Activated CD8-positive, alpha-beta memory T cell treated with anti-CD3 and anti-CD28 coated beads, Interleukin-2, amount 50 U/mL, for 1 hour (primary cell): Measurements from ENCODE around the gene PTPMT1.

Experiments
- DNase-seq: peaks from one replicate; pipeline ENCODE4 v3.0.0-alpha.2; 2020; ENCODE audit errors: extremely low read depth

PTPMT1 gene

DNA sequence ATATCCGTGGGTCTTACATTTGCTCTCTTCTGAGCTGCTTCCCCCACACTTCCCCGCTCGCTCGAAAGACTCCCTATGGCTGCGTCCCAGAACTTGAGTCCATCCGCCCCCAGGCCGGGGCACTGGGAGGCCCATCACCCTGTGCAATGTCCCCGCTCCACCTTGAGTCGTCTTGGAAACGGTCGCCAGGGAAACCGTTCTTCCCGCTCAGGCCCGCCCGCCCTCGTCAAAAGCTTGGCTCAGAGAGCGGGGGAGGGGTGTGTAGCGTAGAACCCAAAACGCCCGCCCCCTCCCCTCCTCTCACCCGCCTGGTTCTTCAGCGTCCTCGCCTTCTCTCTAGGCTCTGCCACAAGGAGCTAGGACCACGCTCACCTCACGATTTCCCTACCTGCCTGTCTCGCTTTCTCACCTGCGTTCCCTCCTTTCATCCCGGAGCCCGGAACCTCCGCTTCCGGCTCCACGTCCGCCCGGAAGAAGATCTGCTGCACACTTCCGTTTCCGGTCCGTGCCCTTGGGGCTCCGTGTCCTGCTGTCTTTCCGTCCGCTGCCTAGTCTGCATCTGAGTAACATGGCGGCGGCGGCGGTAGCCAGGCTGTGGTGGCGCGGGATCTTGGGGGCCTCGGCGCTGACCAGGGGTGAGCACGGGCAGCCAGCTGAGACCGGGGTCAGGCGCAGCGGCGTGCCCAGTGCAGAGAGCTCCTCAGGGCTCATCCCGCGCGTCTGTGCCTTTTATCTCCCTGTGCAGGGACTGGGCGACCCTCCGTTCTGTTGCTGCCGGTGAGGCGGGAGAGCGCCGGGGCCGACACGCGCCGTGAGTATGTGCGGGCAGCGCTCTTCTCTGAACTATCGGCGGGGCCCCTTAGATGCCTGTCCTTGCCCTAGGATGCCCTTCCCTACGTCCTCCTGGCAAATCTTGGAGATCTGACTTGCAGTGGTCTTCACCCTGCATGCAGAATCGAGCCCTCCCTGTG, 13.4 kb downstream of the PTPMT1 start, which contains the start of the genes KBTBD4 and NDUFS3:
KBTBD4 (minus strand) TSS at position 447 of the 971 bp plus-strand sequence; CDS start at position 428, 19 bp downstream.
NDUFS3 (plus strand) TSS at position 551 of the 971 bp plus-strand sequence; CDS start at position 569, 18 bp downstream.
- DNase-seq, result peak; percentile 80

DNA sequence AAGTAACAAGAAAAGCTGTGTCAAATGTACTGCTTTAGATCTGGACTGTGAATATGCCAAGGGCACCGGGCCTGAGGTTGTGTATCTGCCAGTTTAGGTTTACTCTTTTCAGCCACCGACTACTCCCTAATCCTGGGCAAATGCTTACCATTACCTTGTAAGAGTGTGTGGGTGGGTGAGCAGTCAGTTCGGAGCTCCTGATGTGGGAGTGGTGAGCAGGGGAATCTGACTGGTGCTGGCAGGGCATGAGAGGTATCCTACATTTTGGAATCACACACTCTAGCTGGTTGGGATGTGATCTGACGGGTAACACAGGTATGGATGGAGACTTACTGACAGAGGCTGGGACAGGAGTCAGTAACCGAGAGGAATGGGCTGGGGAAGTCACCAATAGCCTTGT, 18.4 kb downstream of the PTPMT1 start:
- DNase-seq, result no peak

DNA sequence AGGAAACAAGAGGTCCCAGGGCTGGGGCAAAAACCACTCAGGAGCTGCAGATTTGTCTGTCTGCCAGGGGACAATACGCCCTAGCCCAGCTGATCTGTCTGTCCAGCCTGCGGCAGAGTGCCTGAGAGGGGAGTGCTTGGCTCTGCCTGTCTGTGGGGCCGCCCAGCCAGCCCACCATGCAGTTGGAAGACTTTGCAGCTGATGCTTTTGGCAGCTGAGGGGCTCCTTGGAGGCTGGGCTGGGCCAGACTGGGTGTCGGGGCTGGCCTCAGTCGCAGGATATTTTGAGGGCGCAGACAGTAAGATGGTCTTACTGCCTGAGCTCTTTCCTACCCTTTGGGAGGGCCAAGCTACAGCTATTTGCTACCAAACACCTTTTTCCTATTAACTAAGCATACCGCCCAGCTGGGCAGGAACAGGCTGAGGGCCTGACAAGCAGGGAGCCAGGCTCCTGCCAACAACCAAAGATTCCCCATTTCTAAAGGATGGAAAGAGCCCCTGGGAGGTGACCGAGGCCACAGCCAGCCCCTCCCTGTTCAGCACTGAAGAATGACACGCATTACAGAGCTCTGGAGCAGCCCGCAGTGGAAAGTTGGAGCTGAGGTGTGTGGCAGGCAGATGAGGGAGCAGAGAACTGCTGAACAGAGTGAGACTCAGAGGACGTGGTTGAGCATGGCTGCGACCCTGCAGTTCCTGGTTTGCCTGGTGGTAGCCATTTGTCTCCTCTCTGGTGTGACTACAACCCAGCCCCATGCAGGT, 20.9 kb downstream of the PTPMT1 start, which contains the start of gene FAM180B:
FAM180B (plus strand) TSS at position 581 of the 758 bp plus-strand sequence; CDS start at position 672, 91 bp downstream.
- DNase-seq, result no peak

DNA sequence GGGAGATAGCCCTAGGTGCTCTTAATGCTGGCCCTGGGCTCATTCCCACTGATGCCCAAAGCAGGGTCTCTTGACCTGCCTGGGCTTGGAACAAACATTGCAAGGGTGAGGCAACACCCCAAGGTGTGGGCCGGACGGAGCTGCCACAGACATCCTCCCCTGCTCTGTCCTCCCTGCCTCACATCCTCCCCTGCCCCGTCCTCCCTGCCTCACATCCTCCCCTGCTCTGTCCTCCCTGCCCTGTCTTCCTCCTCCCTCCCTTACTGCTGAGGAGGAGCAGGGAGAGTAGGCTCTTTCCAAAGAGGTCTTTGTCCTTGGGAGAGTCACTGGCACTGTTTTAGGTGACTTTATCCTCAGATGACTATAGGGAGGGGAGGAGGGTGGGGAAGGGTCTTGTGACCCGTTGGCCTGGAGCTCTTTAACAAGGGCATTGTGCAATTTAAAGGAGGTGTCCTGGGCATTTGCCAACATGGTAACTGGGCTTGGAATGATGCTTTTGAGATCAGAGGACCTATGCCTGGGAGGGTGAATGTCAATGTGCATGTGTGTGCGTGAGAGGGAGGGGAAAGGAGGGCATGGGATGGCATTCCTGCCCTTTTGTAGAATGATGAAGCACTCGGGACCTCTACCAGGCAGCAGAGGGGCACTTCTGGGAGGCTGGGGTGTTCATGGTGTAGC, 21.8 kb downstream of the PTPMT1 start:
- DNase-seq, result no peak

DNA sequence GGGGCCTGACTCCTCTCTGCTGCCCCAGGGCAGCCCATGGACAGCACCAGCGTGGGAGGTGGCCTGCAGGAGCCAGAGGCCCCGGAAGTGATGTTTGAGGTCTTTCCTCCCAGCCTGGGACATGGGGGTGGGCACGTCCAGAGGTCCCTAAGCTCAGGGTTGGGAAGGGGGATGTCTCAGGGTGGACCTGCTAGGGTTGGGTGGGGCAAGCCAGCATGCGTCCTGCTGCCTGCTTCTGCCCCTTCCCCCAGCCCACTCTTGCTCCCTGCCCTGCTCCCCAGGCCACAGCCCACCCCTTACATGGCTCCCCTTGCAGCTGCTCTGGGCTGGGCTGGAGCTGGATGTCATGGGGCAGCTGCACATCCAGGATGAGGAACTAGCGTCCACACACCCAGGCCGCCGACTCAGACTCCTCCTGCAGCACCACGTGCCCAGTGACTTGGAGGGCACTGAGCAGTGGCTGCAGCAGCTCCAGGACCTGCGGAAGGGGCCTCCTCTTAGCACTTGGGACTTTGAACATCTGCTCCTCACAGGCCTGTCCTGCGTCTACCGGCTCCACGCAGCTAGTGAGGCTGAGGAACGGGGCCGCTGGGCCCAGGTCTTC, 22.4 kb downstream of the PTPMT1 start:
- no peak for DNase-seq

DNA sequence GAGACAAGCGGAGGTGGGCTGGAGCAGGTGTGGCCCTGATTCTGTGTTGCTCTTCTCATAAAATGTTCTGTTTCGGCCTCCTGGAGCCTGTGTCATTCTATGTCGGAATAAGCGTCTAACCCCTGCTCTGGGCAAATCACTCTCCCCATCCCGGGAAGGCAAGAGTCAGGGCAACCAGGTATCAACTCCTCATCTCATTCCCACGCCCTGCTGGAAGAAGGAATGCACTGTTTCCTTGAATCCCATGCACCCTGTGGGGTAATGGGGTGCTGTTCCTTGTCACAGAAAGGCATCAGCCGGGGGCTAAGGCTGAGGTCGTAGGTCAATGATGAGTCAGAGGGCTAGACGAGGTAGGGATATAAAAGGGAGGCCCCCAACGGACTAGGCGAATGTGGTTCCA, 23.7 kb downstream of the PTPMT1 start:
- no peak for DNase-seq

DNA sequence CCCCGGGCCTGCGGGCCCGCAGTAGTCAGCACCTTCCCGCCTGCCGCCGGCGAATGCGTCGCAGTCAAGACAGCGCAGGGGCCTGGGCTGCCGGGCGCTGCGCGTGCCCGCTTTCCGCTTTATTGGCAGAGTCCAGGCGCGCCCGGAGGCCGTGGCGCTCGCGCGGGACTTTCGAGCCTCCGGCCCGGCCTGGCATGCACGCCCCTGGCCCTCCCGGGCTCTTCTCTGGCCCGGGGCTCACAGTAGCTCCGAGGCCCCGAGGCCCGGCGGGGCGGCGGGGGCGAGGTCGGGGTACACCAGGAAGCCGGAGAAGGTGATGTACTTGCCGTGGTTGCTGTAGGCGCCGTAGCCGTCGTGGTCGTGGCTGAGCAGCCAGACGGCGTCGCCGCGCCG, 24.2 kb downstream of the PTPMT1 start:
- DNase-seq, result no peak

DNA sequence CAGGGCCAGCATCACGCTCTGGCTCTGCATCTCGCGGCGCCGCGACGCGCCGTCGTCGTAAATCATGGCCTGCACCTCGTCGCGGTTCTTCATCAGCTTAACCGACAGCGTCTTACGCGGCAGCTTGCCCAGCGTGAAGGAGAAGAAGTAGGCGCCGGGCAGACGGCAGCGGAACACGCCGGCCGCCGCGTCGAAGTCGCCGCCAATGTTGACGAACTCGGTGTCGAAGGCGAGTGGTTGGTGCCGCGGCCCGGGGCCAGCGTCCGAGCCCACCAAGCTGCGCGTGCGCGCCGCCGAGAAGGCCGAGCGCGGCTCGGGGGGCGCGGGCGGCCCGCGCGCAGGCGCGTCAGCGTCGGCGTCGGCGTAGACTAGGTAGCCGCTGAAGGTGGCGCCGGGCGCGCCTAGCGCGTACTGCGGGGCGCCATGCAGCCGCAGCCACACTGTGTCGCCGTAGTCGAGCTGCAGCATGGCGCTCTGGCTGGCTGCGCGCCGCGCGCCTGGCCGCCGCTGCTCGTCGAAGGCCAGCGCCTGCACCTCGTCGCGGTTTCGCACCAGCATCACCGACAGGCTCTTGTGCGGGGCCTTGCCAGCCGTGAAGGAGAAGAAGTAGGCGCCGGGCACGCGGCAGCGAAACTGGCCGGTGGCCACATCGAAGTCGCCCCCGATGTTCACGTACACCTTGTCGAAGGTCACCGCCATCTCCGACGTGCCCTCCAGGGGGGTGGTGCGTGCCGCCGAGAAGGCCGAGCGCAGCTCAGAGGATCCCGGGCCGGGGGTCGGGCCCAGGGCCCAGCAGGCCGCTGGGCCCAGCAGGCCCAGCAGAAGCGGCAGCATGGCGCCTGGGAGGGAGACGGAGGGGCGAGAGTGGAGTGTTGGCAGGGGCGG, 24.8 kb downstream of the PTPMT1 start:
- no peak for DNase-seq

DNA sequence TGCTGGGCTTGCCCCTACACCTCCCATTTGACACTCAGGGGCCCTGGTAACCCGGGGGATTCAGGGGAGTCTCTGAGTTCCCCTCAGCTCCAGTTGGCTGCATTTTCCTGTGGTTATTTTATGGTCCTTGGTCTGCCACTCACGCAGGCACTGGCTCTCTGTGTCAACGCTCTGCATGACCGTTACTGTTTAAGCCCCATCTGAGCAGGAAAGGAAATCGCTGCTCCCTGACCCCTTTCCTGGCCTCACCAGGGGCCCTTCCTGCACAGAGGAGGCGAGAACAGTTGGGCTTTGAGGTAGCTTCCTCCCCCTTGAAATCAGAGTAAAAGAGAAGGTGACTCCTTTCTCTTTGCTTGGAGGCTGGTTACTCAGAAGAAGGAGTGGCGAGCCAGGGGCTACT, 26.4 kb downstream of the PTPMT1 start:
- no peak for DNase-seq

DNA sequence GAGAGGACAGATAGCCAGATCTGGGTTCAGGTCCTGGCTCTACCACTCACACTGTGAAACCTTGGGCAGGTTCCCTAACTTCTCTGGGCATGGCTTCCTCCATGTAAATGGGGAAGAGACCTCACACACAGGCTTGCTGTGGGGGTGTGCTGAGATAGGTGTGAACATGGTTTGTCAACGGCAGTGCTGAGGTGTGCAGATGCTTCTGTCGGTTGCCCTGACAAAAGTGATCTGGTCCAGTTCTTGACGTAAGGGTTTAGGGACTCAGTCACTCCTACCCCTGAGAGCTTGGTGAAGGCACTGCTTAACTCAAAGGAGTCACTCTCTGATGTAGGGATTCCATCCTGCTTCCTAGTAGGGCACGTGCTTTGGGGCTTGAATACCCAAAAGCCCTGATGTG, 26.9 kb downstream of the PTPMT1 start:
- DNase-seq, result no peak

DNA sequence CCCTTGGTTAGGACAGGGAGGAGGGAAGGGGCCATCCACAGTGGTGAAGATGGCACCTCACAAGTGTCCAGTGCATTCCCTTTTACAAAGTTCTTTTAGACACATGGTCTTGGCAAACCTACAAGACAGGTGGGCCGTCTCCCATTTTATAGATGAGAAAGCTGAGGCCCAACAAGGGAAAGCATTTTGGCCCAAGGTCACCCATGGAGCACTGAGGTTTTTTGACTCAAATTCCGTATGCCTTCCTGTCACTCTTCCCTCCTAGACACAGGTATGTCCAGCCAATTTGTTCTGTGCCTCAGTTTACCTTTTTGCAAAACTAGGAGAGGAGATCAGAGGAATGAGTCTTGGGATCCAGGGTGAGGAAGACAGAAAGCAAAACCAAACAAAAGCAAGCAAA, 27.6 kb downstream of the PTPMT1 start:
- DNase-seq, result no peak

DNA sequence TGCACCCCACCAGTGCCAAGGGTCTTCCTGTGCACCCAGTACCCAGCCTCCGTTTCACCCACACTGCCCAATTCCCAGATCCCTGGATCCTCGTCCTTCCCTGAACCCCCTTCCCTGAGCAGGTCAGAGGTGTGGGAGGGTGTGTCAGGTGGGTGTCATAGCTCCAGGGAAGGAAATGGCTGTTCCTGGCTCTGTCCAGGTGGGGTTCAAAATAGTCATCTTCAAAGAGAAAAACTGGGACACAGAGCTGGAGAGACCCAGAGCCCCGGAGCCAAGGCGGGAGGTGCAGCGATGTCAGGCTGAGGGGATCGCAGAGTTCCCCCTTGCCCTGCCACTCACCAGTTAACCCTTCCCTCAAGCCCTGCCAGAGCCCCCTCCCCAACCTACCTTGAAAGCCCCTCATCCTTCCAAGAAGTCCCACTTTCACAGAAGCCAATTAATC, 28.1 kb downstream of the PTPMT1 start:
- no peak for DNase-seq

DNA sequence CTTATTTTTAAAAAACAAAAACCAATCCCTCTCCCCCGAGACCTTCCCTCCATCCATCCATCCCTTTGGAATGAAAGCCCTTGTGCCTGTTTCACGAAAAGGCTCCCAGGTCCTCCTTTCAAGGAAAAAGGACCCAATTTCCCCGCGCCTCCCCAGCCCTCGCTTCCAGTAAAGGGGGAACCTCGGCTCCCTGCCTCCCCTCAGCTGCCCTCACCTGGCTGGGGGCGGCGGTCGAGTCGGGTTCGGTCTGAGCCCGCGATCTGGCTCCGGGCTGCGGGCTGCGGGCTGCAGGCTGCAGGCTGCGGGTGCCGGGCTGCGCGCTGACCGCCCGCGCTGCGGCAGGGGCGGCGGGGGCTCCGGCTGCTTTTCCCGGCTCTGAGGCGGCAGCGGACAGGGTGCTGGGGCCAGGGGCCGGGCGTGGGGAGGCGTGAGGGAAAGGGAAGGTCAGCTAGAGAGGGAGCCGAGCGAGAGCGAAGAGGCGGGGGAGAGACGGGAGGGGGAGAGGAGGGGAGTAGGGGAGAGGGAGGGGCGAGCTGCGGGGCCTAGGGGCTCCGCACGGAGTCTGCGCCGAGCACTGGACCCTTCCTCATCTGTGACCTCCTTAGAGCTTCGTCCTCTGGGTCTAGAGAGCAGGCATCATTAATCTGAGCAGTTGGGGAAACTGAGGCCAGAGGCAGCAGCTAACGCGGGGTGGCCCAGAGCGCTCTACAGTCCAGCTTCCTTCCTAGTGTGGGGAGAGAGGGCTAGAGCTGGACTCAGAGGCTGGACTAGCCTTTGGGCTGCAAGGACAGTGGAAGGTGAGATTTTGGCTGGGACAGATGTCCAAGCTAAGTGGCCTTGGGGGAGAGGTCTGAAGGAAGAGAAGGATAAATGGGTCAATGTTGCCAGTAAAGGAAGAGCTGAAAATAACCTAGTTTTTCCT, 28.8 kb downstream of the PTPMT1 start, which contains the start of gene C1QTNF4:
C1QTNF4 (minus strand) TSS at position 478 of the 922 bp plus-strand sequence. CDS start 3,601 bp downstream, outside the sequence.
- no peak for DNase-seq

DNA sequence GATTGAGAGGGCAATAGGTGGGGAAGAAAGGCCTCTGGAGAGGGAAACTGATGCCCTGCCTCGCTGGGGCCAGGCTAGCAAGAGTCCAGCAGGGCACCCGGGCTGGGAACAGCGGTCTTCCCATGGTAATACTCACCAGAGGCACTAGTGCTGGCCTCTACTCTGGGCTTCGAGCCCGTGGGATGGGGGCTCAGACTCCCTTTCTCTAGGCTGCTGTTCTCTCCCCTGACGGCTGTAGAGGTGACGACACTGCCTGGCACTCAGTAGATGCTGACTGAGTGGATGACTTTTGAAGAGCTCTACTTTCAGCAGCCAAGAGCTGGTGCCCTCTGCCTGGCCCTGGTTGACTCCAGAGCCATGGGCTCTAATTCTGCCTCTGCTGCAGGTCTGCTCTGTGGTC, 29.6 kb downstream of the PTPMT1 start:
- DNase-seq, result no peak

DNA sequence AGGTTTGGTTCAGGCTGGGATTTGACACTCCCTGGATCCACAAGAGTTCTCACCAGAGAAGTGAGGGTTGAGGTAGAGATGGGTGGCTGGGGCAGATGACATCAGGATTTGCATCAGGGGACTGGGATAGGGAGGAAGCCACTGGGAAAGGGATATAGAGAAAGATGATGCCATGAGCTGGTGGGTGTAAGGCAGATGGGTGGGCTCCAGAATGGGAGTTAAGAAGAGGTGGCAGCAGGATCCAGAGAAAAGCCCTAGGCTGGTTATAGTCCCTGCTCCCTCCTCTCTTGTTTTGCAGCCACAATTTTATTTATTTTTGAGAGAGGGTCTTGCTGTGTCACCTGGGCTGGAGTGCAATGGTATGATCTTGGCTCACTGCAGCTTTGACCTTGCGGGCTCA, 30.6 kb downstream of the PTPMT1 start:
- no peak for DNase-seq

DNA sequence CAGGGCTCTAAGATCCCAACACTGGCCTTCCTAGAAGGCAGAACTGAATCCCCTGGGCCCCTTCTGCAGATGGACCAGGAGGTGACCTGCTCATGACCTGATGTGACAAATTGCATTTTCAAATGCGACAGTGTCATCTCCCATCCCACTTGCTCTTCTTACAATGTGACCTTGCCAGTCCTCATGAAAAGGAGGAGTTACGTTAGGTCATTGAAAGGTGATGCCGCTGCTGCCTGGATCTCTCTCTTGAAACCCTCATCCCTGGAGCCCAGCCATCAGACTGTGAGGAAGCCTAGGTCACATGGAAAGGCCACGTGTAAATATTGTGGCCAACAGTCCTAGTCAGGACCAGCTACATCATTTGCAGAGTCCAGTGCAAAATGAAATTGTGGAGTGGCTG, 34.5 kb downstream of the PTPMT1 start:
- no peak for DNase-seq

DNA sequence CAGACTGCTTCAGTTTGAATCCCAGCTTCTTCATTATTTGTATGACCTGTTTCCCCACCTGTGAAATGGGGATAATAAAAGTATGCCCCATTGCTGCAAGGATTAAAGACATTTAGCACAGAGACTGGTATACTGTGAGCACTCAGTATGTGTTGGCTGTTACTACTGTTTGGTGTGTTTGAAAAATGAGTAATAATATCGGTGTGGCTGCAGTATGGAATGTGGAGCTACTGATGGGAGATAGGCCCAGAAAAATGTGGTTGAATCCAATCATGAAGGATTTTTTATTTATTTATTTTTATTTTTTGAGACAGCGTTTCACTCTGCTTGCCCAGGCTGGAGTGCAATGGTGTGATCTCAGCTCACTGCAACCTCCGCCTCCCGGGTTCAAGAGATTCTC, 37.9 kb downstream of the PTPMT1 start:
- DNase-seq, result no peak

DNA sequence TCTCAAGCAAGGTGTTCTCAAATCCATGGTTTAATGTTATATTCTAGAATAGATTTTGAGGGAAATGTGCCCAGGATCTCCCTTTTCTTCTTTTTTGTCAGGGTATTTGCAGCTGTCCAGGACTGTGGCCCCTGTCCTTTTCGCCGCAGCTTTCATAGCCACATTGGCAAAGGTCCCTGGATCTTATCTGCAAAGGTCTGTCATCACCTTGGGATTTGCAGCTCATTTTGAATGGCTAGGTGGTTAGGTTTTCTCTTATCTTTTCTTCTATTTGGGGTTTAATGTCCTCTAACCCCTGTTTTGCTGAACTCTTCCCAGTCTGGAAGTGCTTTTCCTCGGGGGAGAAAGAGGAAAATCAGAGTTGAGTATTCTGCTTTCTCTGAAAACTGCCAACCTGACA, 40.5 kb downstream of the PTPMT1 start:
- no peak for DNase-seq

DNA sequence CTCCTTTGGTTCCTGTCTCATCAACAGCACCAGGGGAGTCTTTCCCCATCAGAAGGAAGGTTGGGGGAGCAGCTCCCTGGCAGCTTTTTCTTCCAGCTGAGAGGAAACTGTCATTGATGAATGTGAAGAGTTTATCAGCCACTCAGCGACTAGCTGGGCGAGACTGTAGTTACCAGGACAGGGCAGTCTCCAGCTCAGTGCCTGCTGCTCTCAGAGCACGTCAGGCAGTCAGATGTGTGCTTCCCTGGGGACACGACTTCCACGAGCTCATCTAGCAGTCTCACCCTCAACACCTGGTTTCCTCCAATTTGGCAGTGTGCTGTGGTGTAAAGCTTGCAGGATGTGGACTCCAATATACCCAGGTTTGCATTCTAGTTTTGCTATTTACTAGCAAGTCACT, 41.3 kb downstream of the PTPMT1 start:
- no peak for DNase-seq
